ENCODE data around the gene VWA5B2. TPM values are rescaled to one million over a fixed set of nuclear protein-coding genes. Genes with fewer than 3 reads are reported as not detected.

Gene VWA5B2
- total RNA-seq, 1 donor from 2014 or later = 0.32 TPM

DNA sequence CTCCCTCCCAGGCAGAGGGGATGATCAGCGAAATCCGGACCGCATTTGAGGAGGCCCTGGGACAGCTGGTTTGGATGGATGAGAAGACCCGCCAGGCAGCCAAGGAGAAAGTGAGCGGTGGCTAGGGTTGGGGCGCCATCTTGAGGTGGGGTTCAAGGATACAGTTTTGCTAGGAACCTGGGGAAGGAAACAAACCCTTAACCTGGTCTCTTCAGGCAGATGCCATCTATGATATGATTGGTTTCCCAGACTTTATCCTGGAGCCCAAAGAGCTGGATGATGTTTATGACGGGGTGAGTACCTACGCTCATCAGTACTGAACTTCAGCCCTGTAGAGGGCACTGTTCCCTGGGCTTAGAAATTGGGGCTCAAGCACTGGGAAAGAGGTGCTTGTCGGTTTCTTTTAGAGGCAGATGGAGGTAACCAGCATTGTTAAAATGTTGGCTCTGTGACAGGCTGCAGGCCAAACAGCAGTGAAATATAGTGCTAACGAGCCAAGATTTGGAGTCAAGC is 60.1 kb downstream of the VWA5B2 start:
- no peak for DNase-seq (ENCODE audit: low spot score in 2 of 2)
- intact Hi-C loops (cut with DNase I) = loop anchor here (5.0 kb wide), 1 partner anchor 253 kb away; no protein-coding TSS in a partner anchor

DNA sequence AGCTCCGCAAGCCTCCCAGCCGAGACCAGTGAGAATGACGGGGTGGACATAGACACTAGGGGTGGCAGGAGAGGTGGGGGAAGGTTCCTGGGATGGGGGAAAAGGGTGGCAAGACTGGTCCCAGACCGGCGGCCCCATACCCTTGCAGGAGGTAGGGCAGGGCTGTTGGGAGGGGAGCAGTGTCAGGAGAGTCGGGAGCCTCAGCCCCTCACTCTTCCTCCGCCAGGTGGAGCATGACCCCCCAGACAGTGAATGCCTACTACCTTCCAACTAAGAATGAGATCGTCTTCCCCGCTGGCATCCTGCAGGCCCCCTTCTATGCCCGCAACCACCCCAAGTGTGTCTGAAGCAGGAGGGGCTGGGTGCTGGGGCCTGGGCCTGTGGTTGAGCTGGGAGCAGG is 60.9 kb downstream of the VWA5B2 start:
- H3K9me3 ChIP-seq = no peaks in the 10 kb centered on the region
- intact Hi-C loops (cut with DNase I) = no loop called here
- no peak for TF ChIP-seq CTCF (IDR thresholded peaks at IDR 0.05)
- DNase-seq (ENCODE audit: low spot score in 2 of 2) = no peak
- no peak overlapping the region for H3K27ac ChIP-seq
- no peaks in the 10 kb centered on the region for H3K4me1 ChIP-seq
- H3K27me3 ChIP-seq = no peaks in the 10 kb centered on the region
- no peaks in the 10 kb centered on the region for H3K36me3 ChIP-seq
- H3K4me3 ChIP-seq = no peak overlapping the region

More for the DNA sequence above, 60.1 kb downstream of the VWA5B2 start:
- no peaks in the 10 kb centered on the region for H3K36me3 ChIP-seq
- H3K4me1 ChIP-seq = no peaks in the 10 kb centered on the region
- no peaks in the 10 kb centered on the region for H3K9me3 ChIP-seq
- H3K27ac ChIP-seq = no peak overlapping the region
- peak in 2 of 3 experiments; percentile 27 to 42 for TF ChIP-seq CTCF (IDR thresholded peaks at IDR 0.05)
- no peak overlapping the region for H3K4me3 ChIP-seq
- no peaks in the 10 kb centered on the region for H3K27me3 ChIP-seq

DNA sequence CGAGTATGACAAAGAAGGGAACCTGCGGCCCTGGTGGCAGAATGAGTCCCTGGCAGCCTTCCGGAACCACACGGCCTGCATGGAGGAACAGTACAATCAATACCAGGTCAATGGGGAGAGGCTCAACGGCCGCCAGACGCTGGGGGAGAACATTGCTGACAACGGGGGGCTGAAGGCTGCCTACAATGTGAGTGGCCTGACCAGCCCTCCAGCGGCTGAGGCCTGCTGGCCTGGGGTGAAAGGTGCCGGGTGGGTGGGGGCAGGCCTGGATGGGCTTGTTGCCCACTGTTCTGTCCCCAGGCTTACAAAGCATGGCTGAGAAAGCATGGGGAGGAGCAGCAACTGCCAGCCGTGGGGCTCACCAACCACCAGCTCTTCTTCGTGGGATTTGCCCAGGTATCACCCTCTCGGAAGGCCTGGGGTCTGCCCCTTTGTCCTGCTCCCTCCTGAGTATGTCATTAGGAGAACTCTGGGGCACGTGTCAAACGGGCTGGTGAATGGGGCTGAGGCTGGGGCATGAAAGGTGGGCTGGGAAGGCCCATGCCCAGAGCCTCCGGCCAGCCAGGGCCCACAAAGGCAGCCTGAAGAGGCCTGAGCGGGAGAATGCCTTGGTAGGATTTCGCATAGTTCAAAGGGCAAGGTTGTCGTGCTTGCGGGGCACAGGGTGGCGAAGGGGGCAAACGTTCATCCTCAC is 61.8 kb downstream of the VWA5B2 start:
- no peaks in the 10 kb centered on the region for H3K9me3 ChIP-seq
- no peak overlapping the region for H3K27ac ChIP-seq
- H3K36me3 ChIP-seq = no peaks in the 10 kb centered on the region
- H3K27me3 ChIP-seq = no peaks in the 10 kb centered on the region
- DNase-seq (ENCODE audit: low spot score in 2 of 2) = no peak
- intact Hi-C loops (cut with DNase I) = no loop called here
- no peaks in the 10 kb centered on the region for H3K4me1 ChIP-seq
- no peak overlapping the region for H3K4me3 ChIP-seq
- no peak for TF ChIP-seq CTCF (IDR thresholded peaks at IDR 0.05)

Other genes with a start within 250 kb of the VWA5B2 start
- gene ABCC5, start 211.7 kb upstream of the VWA5B2 start, total RNA-seq = 16.2 TPM
- not detected for gene HTR3D, start 197.8 kb upstream of the VWA5B2 start, total RNA-seq
- not detected for gene HTR3C, start 176.5 kb upstream of the VWA5B2 start, total RNA-seq
- not detected for gene HTR3E, start 132.5 kb upstream of the VWA5B2 start, total RNA-seq
- gene EIF2B5, start 94.2 kb upstream of the VWA5B2 start, total RNA-seq = 24.7 TPM
- gene DVL3, start 74.2 kb upstream of the VWA5B2 start, total RNA-seq = 36.6 TPM
- gene AP2M1, start 54.7 kb upstream of the VWA5B2 start, total RNA-seq = 101 TPM
- gene ABCF3, start 43.4 kb upstream of the VWA5B2 start, total RNA-seq = 93.3 TPM
- 167 TPM for gene ALG3, start 19.4 kb downstream of the VWA5B2 start, total RNA-seq
- 4.8 TPM for gene EEF1AKMT4, start 20.1 kb downstream of the VWA5B2 start, total RNA-seq
- gene CAMK2N2, start 32.0 kb downstream of the VWA5B2 start, total RNA-seq = not detected
- gene ECE2, start 46.4 kb downstream of the VWA5B2 start, total RNA-seq = not detected
- 151 TPM for gene PSMD2, start 69.7 kb downstream of the VWA5B2 start, total RNA-seq
- 192 TPM for gene EIF4G1, start 85.0 kb downstream of the VWA5B2 start, total RNA-seq
- gene FAM131A, start 108.0 kb downstream of the VWA5B2 start, total RNA-seq = 47.7 TPM
- gene CLCN2, start 132.0 kb downstream of the VWA5B2 start, total RNA-seq = 31.2 TPM
- 26.0 TPM for gene POLR2H, start 132.1 kb downstream of the VWA5B2 start, total RNA-seq
- not detected for gene THPO, start 148.6 kb downstream of the VWA5B2 start, total RNA-seq
- 172 TPM for gene CHRD, start 150.5 kb downstream of the VWA5B2 start, total RNA-seq